Stimulated activated naive CD8-positive, alpha-beta T cell treated with anti-CD3 and anti-CD28 coated beads, Interleukin-15, amount 100 ng/mL, for 72 hours (primary cell): ENCODE data around the gene SAMD14.
"Not testable (repeated sequence)": the region's sequence is repeated elsewhere in the genome, so short reads cannot be mapped to it uniquely, and the experiment has no call there.

Source experiments
- ATAC-seq: fragments of 150-1000 bp; cut with Tn5 transposase; 2 replicates; pipeline ENCODE4 v1.10.0; 2021; ENCODE audit warnings: mild to moderate bottlenecking, moderate library complexity
- DNase-seq, 2 donors: peaks; one replicate each; pipeline ENCODE4 v3.0.0; 2021 to 2022
- H3K27ac Mint-ChIP-seq, 2 donors: one replicate each; pipeline ENCODE4 v1.8.0; 2022; ENCODE audit warnings: mild to moderate bottlenecking in 2 of 2, mixed read lengths in 2 of 2, moderate library complexity in 2 of 2
- H3K27me3 Mint-ChIP-seq: one replicate; pipeline ENCODE4 v1.8.0; 2022; ENCODE audit warnings: mixed read lengths
- H3K4me1 Mint-ChIP-seq: one replicate; pipeline ENCODE4 v1.8.0; 2022; ENCODE audit warnings: mild to moderate bottlenecking, mixed read lengths
- H3K4me3 Mint-ChIP-seq, 2 donors: one replicate each; pipeline ENCODE4 v1.8.0; 2022; ENCODE audit warnings: mild to moderate bottlenecking in 2 of 2, mixed read lengths in 2 of 2, moderate library complexity in 1 of 2
- H3K9me3 Mint-ChIP-seq, 2 donors: one replicate each; pipeline ENCODE4 v1.8.0; 2022; ENCODE audit warnings: mixed read lengths in 2 of 2

SAMD14 gene

DNA sequence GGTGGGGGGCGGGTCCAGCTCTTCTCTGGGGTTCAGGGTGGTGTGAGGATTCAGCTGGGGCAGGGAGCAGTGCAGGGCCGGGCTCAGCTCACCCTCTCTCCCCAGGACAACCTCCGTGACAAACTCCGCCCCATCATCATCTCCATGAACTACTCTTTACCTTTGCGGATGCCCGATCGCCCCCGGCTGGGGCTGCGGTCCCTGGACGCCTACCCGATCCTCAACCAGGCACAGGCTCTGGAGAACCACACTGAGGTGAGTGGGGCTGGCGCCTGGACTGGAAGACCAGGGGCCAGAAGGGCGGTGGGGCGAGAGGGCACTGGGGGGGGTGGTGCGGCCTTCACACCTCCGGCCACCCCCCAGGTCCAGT, 53.8 kb downstream of the SAMD14 start:
- ATAC-seq (no peak), DNase-seq (no peak)
- Mint-ChIP-seq H3K9me3 (peaks cover 8 to 9% of the 10 kb centered on the region in 2 donors), H3K27ac (no peak overlapping the region), H3K4me1 (no peaks in the 10 kb centered on the region), H3K4me3 (no peak overlapping the region), H3K27me3 (no peaks in the 10 kb centered on the region)

DNA sequence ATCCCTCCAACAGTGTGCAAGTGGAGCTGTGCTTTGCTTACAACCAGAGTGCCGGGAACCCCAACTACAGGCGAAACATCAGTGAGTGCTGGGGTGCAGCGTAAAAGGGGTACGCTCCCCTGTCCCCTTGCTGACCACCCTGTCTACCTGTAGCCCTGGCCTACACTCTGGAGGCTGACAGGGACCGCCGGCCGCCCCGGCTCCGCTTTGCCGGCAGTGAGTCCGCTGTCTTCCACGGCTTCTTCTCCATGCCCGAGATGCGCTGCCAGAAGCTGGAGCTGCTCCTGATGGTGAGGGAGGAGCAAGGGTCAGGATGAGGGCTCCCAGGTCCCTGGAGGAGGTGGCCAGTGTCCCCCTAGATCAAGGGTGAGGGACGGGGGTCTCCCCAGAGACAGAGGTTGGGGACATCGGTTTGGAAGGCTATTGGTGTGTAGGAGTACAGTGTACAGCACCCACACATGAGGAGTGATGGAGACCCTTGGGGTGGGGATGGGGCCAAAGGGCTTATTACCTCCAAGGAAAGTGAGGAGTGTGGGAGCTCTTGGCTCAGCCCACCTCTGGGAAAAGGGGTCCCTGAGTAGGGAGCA, 54.4 kb downstream of the SAMD14 start:
- DNase-seq (no peak), ATAC-seq (no peak)
- Mint-ChIP-seq H3K4me3 (no peak overlapping the region), H3K27me3 (no peaks in the 10 kb centered on the region), H3K27ac (no peak overlapping the region), H3K4me1 (no peaks in the 10 kb centered on the region), H3K9me3 (peaks cover 10 to 13% of the 10 kb centered on the region in 2 donors)

DNA sequence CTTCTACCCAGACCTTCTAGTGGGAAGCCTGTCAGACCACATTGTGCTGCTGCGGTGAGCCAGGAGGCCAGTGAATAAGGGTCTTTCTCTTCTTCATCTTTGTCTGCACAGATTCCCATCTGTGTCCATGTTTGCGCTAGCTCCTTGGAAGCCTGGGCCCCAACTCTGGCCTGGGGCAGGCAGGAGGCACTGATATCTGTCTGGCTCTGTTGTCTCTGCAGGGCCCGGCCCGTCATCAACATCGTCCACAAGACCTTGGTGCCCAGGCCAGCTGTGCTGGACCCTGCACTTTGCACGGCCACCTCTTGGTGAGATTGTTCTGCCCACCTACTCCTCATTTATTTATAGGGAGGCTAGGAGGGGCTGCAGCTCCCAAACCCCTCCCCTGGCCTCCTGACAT, 55.7 kb downstream of the SAMD14 start:
- H3K4me3 Mint-ChIP-seq: no peak overlapping the region

DNA sequence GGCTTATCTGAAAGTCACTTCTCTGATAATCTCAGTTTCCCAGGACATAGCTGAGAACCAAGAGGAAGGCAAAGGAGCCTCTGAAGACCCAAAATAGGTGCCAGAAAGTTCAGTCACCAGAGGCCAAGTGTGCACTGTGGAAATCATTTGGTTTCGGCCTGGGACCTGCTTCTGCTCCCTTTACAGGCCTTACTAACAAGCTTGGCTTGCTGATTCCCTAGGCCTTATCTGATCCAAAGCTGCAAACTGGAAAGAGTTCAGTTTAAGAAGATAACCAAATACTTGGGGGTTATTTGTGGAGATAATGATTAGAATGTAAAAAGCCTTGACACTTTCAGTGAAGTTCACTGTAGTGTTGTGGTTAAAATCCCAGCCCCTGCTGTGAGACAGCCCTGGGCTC, 57.0 kb downstream of the SAMD14 start:
- Mint-ChIP-seq H3K4me1 (no peaks in the 10 kb centered on the region), H3K9me3 (peaks cover 10 to 13% of the 10 kb centered on the region in 2 donors), H3K27ac (peak overlapping the region in 1 of 2 donors; percentile 24), H3K4me3 (no peak overlapping the region), H3K27me3 (no peaks in the 10 kb centered on the region)
- ATAC-seq (no peak), DNase-seq (no peak)

More for the DNA sequence above, 55.7 kb downstream of the SAMD14 start:
- ATAC-seq: no peak
- H3K27me3 Mint-ChIP-seq: no peaks in the 10 kb centered on the region
- H3K4me1 Mint-ChIP-seq: no peaks in the 10 kb centered on the region
- H3K27ac Mint-ChIP-seq: no peak overlapping the region
- DNase-seq: no peak
- peaks cover 10 to 13% of the 10 kb centered on the region in 2 donors for H3K9me3 Mint-ChIP-seq

DNA sequence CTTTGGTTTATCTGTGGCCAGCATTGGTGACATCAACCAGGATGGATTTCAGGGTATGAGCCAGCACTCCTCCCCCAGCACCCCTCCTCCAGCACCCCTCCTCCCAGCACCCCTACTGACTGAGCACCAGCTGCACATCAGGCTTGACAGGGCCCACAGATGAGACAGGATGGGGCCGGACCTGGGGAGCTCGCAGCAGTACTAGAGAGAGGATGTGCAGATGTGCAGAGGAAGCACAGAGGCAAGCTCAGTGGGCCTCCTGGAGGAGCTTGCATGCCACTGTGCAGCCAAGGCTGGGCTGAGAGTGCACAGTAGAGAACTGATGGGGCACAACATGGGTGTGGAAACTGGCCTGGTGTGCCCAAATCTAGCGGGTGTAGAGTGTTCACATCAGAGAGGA, 57.8 kb downstream of the SAMD14 start:
- no peaks in the 10 kb centered on the region for H3K4me1 Mint-ChIP-seq
- ATAC-seq: no peak
- H3K27me3 Mint-ChIP-seq: no peaks in the 10 kb centered on the region
- DNase-seq: no peak
- H3K27ac Mint-ChIP-seq: no peak overlapping the region
- no peak overlapping the region for H3K4me3 Mint-ChIP-seq
- H3K9me3 Mint-ChIP-seq: peaks cover 10 to 13% of the 10 kb centered on the region in 2 donors

DNA sequence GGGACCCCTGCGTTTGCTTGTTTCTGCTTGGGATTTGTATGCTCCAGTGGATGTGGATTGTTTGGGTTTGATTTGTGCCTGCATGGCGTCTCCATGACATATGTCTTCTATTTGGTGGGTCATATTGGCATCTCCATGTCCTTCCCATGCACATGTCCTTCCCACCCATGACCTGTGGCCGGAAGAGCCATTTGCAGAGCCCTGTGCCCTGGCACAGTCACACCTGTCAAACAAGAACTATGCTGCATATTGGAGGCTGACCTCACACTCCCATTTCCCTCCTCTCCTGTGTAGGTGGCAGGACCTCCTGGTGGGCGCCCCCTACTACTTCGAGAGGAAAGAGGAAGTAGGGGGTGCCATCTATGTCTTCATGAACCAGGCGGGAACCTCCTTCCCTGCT, 58.3 kb downstream of the SAMD14 start:
- DNase-seq (no peak), ATAC-seq (no peak)
- Mint-ChIP-seq H3K9me3 (peaks cover 10 to 13% of the 10 kb centered on the region in 2 donors), H3K4me1 (no peaks in the 10 kb centered on the region), H3K27ac (no peak overlapping the region), H3K4me3 (no peak overlapping the region), H3K27me3 (no peaks in the 10 kb centered on the region)

DNA sequence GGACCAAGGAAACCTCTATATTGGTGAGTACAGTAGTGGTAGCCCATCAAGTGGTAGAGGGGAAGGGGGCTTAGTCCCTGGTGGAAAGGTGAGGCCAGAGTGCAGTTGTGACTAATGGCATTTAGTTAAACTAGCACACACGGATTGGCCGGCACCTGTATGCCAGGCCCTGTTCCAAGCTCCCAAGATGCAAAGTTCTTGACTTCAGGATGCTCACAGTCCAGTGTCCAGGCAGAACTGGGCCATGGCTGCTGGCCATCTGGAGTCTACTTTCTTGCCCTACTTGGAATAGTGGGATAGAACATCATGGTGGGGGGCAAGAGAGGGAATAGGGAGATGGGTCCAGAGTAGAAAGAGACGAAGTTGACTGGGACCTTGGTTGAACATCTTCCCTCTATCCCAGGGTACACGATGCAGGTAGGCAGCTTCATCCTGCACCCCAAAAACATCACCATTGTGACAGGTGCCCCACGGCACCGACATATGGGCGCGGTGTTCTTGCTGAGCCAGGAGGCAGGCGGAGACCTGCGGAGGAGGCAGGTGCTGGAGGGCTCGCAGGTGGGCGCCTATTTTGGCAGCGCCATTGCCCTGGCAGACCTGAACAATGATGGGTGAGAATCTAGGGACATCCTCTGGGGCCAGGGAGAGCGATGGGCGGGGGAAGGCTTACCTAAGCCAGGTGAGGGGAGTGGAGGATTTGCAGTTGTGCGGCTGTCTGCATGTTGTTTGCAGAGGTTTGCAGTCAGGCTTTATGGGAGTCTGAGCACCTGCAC, 58.9 kb downstream of the SAMD14 start:
- Mint-ChIP-seq H3K27me3 (no peaks in the 10 kb centered on the region), H3K4me1 (no peaks in the 10 kb centered on the region), H3K4me3 (no peak overlapping the region), H3K27ac (no peak overlapping the region), H3K9me3 (peaks cover 10 to 13% of the 10 kb centered on the region in 2 donors)
- DNase-seq (no peak), ATAC-seq (no peak)

DNA sequence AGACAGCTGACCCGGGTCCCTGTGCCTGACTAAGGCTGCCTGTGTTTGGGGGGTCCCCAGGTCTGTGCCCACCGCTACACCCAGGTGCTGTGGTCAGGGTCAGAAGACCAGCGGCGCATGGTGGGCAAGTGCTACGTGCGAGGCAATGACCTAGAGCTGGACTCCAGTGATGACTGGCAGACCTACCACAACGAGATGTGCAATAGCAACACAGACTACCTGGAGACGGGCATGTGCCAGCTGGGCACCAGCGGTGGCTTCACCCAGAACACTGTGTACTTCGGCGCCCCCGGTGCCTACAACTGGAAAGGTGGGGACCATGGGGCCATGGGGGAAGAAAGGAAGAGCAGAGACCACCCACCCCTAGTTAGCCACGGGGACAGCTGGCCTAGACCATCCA, 62.0 kb downstream of the SAMD14 start:
- no peak overlapping the region for H3K4me3 Mint-ChIP-seq
- DNase-seq (no peak), ATAC-seq (no peak)
- H3K9me3 Mint-ChIP-seq: peaks cover 10 to 13% of the 10 kb centered on the region in 2 donors
- no peaks in the 10 kb centered on the region for H3K4me1 Mint-ChIP-seq
- H3K27ac Mint-ChIP-seq: no peak overlapping the region
- no peaks in the 10 kb centered on the region for H3K27me3 Mint-ChIP-seq

DNA sequence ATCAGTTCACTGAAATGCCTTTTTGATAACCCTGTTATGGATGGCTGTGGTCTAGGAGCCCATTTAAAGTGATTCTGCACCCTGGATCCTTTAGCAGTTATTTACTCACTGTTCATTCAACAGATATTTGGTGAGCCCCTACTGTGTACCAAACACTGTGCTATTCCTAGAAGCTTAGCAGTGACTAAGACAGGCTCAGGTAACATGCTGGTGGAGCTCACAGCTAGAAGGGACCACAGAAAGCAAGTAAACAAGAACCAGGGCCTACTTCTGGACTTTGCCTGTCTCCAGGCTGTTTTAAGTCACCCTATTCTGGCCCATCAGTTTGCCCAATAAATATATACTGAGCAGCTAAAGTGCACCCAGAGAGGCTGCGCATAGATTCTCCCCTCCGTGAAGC, 63.0 kb downstream of the SAMD14 start:
- no peak for DNase-seq
- no peaks in the 10 kb centered on the region for H3K27me3 Mint-ChIP-seq
- H3K4me3 Mint-ChIP-seq: no peak overlapping the region
- ATAC-seq: no peak
- no peak overlapping the region for H3K27ac Mint-ChIP-seq
- peaks cover 10 to 12% of the 10 kb centered on the region in 2 donors for H3K9me3 Mint-ChIP-seq
- no peaks in the 10 kb centered on the region for H3K4me1 Mint-ChIP-seq

DNA sequence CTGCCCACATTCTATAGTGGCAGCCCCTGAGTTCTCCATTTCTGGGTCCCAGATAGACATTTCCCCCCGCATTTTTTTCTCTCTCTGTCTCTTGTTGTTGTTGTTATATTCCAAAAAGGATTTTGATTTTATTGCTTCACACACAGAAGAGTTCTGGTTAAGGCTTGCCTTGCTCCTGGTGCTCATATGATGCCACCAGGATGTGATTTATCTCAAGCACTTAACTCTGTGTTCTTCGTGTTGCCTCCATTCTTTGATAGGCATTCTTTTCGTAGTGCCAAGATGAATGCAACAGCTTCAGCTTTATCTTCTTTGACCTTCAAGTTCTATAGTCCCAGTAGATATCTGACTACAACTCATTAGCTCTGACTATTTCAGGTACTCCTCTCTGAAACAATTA, 64.9 kb downstream of the SAMD14 start:
- no peaks in the 10 kb centered on the region for H3K27me3 Mint-ChIP-seq
- DNase-seq (no peak), ATAC-seq (no peak)
- H3K9me3 Mint-ChIP-seq: no peaks in the 10 kb centered on the region
- H3K4me3 Mint-ChIP-seq: no peak overlapping the region
- H3K4me1 Mint-ChIP-seq: no peaks in the 10 kb centered on the region
- peak overlapping the region in 1 of 2 donors; percentile 3 for H3K27ac Mint-ChIP-seq

DNA sequence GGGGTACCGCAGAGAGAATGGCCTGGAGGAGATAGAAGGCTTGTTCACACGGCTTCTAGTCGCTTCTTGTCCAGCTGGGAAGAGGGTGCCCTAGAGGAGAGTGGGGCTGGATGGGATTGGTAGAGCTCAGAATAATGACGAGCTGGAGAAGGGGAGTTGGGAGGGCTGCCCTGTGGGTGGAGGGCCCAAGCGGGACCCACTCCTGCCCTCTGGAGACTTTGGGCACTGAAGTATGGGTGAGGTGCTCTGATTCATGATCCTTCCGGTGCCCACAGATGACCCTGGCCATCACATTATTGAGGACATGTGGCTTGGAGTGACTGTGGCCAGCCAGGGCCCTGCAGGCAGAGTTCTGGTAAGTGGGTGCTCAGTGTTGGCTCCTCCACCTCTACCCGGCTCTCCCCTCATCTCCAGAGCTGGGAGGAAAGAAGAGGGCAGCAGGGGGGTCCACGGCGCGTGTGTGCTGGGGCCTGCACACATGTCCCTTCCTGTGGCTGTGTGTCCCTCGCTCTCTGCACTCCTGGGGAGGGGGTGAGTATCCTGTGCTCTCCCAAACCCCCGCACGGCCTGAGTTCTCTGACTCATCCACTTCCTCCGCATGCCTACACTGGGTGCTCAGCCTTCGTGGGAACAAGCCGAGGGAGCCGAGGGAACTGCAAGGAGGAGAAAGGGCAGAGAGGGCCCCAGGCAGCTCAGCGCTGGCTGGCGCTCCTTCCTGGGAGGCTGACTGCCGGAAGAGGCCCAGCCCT, 65.5 kb downstream of the SAMD14 start:
- no peaks in the 10 kb centered on the region for H3K4me1 Mint-ChIP-seq
- ATAC-seq (no peak), DNase-seq (no peak)
- H3K9me3 Mint-ChIP-seq: no peaks in the 10 kb centered on the region
- no peaks in the 10 kb centered on the region for H3K27me3 Mint-ChIP-seq
- H3K27ac Mint-ChIP-seq: peak overlapping the region; percentile 3 to 42
- H3K4me3 Mint-ChIP-seq: no peak overlapping the region

DNA sequence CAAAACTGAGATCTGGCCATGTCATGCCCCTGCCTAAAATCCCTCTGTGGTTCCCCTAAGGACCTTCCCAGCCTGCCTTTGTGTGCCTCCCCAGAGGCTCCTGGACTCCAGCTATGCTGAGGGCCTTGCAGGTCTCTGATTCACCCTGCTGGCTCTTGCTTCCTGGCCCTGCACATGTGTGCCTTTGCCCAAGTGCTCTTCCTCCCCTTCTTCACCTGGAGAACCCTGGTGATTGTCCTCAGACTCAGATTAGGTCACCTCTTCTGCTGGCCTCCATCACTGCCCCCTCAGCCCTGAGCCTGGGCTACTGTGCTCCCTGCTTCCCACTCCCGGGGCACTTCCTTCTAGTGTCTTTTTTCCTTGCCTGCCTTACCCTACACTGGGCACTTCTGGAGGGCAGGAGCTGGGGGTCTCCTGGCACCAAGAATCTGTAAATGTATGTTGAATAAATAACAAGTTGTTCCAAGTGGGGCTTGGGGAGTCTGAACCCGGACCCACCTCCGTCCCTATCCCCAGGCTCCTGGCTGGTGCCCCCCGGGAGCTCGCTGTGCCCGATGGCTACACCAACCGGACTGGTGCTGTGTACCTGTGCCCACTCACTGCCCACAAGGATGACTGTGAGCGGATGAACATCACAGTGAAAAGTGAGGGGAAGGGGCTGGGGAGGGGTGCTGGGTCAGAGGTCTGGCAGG, 66.3 kb downstream of the SAMD14 start:
- no peak for DNase-seq
- no peak overlapping the region for H3K4me3 Mint-ChIP-seq
- no peaks in the 10 kb centered on the region for H3K4me1 Mint-ChIP-seq
- H3K27me3 Mint-ChIP-seq: peaks cover 2% of the 10 kb centered on the region
- no peak for ATAC-seq
- H3K9me3 Mint-ChIP-seq: no peaks in the 10 kb centered on the region
- peak overlapping the region; percentile 23 to 62 for H3K27ac Mint-ChIP-seq

DNA sequence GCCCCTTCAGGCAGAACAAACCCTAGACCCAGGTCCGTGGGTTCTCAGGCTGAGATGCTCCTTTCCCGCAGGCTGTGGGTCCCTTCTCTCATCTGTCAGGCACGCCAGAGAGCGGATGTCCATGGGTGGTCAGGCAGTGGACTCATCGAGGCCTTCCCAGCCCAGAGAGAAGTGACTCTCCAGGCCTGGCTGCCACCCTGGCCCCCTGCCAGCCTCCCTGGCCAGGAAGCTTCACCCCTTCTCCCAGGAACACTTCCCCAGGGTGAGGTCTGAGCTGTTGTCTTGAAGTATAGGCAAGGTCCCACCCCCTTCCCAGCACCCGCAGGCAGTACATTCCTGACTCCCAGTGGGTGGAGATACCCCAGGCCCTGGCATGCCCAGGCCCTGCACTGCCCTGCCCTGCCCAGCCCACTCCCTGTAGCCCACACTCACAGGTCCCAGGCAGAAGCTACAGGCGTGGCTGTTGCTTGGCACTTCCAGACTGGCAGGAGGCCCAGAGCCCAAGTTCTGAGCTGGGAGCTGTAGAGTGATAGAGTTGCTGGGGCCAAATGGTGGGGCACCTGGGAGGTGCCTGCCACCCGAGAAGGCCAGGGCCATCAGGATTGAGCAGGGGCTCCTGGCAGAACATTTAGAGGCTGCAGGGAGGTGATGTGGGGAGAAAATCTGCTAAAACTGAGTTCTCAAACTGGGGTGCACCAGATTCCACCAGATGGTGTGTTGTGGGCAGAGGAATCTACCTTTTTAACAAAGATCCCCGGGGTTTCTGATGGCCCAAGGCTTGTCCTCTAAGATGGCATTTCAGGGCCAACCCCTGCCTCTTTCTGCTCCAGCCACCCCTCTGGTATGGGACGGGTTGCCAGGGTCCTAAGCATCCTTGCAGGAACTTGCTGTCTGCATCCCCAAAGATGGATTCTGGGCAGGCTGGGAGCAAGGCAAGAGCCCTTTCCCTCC, 67.4 kb downstream of the SAMD14 start:
- Mint-ChIP-seq H3K27me3 (peaks cover 13% of the 10 kb centered on the region), H3K4me3 (no peak overlapping the region), H3K27ac (no peak overlapping the region)

DNA sequence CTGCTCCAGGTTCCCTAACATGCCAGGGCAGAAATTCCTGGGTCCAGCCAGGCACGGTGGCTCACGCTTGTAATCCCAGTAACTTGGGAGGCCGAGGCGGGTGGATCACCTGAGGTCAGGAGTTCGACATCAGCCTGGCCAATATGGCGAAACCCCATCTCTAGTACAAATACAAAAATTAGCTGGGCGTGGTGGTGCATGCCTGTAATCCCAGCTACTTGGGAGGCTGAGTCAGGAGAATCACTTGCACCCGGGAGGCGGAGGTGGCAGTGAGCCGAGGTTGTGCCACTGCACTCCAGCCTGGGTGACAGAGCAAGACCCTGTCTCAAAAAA, 68.3 kb downstream of the SAMD14 start:
- H3K27ac Mint-ChIP-seq, H3K4me3 Mint-ChIP-seq, DNase-seq, ATAC-seq, H3K9me3 Mint-ChIP-seq: not testable (repeated sequence)
- peaks cover 15% of the 10 kb centered on the region for H3K27me3 Mint-ChIP-seq
- H3K4me1 Mint-ChIP-seq: peaks cover 14% of the 10 kb centered on the region

More for the DNA sequence above, 67.4 kb downstream of the SAMD14 start:
- DNase-seq (no peak), ATAC-seq (no peak)
- no peaks in the 10 kb centered on the region for H3K9me3 Mint-ChIP-seq
- peaks cover 5% of the 10 kb centered on the region for H3K4me1 Mint-ChIP-seq
